ENCODE measurements around the gene SWAP70.

GRCh38 chr11:9738707-9739106 is 74.8 kb downstream of the SWAP70 start:
- TF ChIP-seq ATF3 (CRISPR knock-in tag; IDR thresholded peaks at IDR 0.05) (no peak), CTCF (CRISPR knock-in tag; IDR thresholded peaks at IDR 0.05) (no peak), RAD21 (CRISPR knock-in tag; IDR thresholded peaks at IDR 0.05) (no peak)
